DOHH2 (cell line): ENCODE data around the gene TSEN2.
A peak's percentile ranks its signal among the peaks of the same experiment; 100 is the strongest.

Experiments
- H3F3A ChIP-seq: fragments of 200-600 bp; sonication (generic), shearing (Covaris generic); 2 replicates; pipeline ENCODE4 v1.6.0; 2016; ENCODE audit warnings: antibody characterized with exemption, mild to moderate bottlenecking; ENCODE audit not compliant: control insufficient read depth, insufficient read depth
- H3K27ac ChIP-seq: fragments of 200-600 bp; sonication (generic); 2 replicates; pipeline ENCODE4 v1.5.1; 2014; ENCODE audit warnings: low read depth, mild to moderate bottlenecking, low read length, moderate library complexity
- H3K27me3 ChIP-seq: fragments of 200-600 bp; sonication (generic); 2 replicates; pipeline ENCODE4 v1.6.1; 2014; ENCODE audit warnings: mild to moderate bottlenecking, low read length, mixed read lengths; ENCODE audit not compliant: control insufficient read depth
- H3K36me3 ChIP-seq: fragments of 200-600 bp; sonication (generic); 2 replicates; pipeline ENCODE4 v1.6.1; 2014; ENCODE audit warnings: mild to moderate bottlenecking, low read length, moderate library complexity, mixed read lengths; ENCODE audit not compliant: control insufficient read depth
- H3K4me1 ChIP-seq: fragments of 200-600 bp; sonication (generic); 2 replicates; pipeline ENCODE4 v1.6.1; 2014; ENCODE audit warnings: mild to moderate bottlenecking, low read length, mixed read lengths; ENCODE audit not compliant: control insufficient read depth
- H3K4me2 ChIP-seq: fragments of 200-600 bp; sonication (generic); 2 replicates; pipeline ENCODE4 v1.6.0; 2014; ENCODE audit warnings: mild to moderate bottlenecking, low read length, moderate library complexity
- H3K4me3 ChIP-seq: fragments of 200-600 bp; sonication (generic); 2 replicates; pipeline ENCODE4 v1.5.1; 2014; ENCODE audit warnings: mild to moderate bottlenecking, low read length, mixed read lengths
- H3K79me2 ChIP-seq: fragments of 200-600 bp; sonication (generic); 2 replicates; pipeline ENCODE4 v1.6.1; 2014; ENCODE audit warnings: mild to moderate bottlenecking, low read length, mixed read lengths; ENCODE audit not compliant: control insufficient read depth
- H3K9me2 ChIP-seq: fragments of 200-600 bp; sonication (generic); replicated peaks from 2 replicates; pipeline ENCODE4 v1.6.1; 2014; ENCODE audit warnings: mild to moderate bottlenecking, low read length, mixed read lengths; ENCODE audit not compliant: control insufficient read depth
- H3K9me3 ChIP-seq: fragments of 200-600 bp; sonication (generic); 2 replicates; pipeline ENCODE4 v1.6.1; 2014; ENCODE audit warnings: antibody characterized with exemption, low read length, mixed read lengths; ENCODE audit not compliant: control insufficient read depth, insufficient read depth
- H4K20me1 ChIP-seq: fragments of 200-600 bp; sonication (generic); 2 replicates; pipeline ENCODE4 v1.6.0; 2014; ENCODE audit warnings: low read depth, mild to moderate bottlenecking, antibody characterized with exemption, low read length, moderate library complexity; ENCODE audit not compliant: control insufficient read depth, insufficient read depth
- CTCF ChIP-seq: fragments of 200-600 bp; sonication (generic); IDR thresholded peaks from one replicate; pipeline ENCODE4 v1.5.1; 2014; ENCODE audit warnings: antibody characterized with exemption, mild to moderate bottlenecking, low read depth, low read length; ENCODE audit not compliant: poor library complexity, severe bottlenecking
- EZH2phosphoT487 ChIP-seq: fragments of 200-600 bp; sonication (generic); IDR thresholded peaks from 2 replicates; pipeline ENCODE4 v1.6.1; 2017; ENCODE audit warnings: borderline replicate concordance, mild to moderate bottlenecking, antibody characterized with exemption, low read length, moderate library complexity, mixed read lengths

The TSEN2 gene

DNA sequence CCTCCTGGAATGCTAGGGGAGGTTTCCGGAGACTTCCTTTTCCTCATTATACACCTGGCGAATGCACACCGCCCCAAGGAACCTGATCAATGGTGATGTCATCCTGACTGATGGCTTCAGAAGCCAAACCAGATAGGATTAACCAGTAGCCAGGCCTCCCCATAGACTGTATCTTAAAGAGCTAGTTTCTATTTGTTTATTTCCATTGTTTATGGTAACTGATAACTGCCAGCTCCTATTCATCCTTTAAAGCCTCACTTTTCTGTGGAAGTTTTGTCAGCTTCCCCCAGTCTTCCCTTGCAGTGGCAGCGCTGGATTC, 61.2 kb downstream of the TSEN2 start, which contains the start of gene MKRN2OS:
Gene MKRN2OS (minus strand): TSS at position 27 of the 319 bp plus-strand sequence. CDS start 35 bp downstream, outside the sequence.
- H3K9me3 ChIP-seq: no peaks in the 10 kb centered on the region
- no peak within 1 kb of the TSS for H3K4me3 ChIP-seq
- no peaks in the 10 kb centered on the region for H4K20me1 ChIP-seq
- no peaks in the 10 kb centered on the region for H3K79me2 ChIP-seq
- H3K27ac ChIP-seq: no peak within 1 kb of the TSS
- H3K27me3 ChIP-seq: no peaks in the 10 kb centered on the region
- no peaks in the 10 kb centered on the region; the same call in 1 of the 2 replicates for H3K36me3 ChIP-seq
- 0 out of 2 replicates have a peak, but pooled peaks cover 2% of the 10 kb centered on the region for H3F3A ChIP-seq
- TF ChIP-seq EZH2phosphoT487 (no peak), CTCF (no peak)
- H3K4me1 ChIP-seq: no peaks in the 10 kb centered on the region
- no peak within 1 kb of the TSS for H3K4me2 ChIP-seq
- no peaks in the 10 kb centered on the region for H3K9me2 ChIP-seq

DNA sequence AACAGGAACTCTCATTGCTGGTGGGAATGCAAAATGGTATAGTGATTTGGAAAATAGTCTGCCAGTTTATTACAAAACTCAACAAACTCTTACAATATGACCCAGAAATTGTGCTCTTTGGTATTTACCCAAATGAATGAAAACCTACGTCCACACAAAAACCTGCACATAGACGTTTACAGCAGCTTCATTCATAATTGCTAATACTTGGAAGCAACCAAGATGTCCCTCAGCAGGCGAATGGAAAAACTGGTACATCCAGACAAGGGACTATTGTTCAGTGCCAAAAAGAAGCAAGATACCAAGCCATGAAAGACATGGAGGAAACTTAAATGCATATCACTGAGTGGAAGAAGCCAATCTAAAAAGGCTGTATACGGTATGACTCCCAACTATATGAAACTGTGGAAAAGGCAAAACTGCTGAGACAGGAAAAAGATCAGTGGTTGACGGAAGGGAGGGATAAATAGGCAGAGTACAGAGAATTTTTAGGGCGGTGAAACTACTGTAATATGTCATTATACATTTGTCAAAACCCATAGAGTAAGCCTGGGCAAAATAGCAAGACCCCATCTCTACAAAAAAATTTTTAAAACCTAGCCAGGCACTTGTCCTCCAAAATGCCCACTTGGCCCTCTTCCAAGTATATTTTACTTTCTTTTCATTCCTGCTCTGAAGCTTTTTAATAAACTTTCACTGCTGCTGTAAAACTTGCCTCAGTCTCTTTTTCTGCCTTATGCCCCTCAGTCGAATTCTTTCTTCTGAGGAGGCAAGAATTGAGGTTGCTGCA, 65.9 kb downstream of the TSEN2 start:
- no peaks in the 10 kb centered on the region for H4K20me1 ChIP-seq
- peaks cover 8% of the 10 kb centered on the region for H3K27me3 ChIP-seq
- no peak overlapping the region for H3K4me2 ChIP-seq
- no peak overlapping the region for H3K4me3 ChIP-seq
- H3K27ac ChIP-seq: no peak overlapping the region
- no peaks in the 10 kb centered on the region for H3K79me2 ChIP-seq
- no peaks in the 10 kb centered on the region for H3K9me3 ChIP-seq
- H3K9me2 ChIP-seq: no peaks in the 10 kb centered on the region
- TF ChIP-seq EZH2phosphoT487 (no peak), CTCF (no peak)
- H3K36me3 ChIP-seq: no peaks in the 10 kb centered on the region
- H3F3A ChIP-seq: peaks cover 4% of the 10 kb centered on the region; the same call in 1 of the 2 replicates
- no peaks in the 10 kb centered on the region for H3K4me1 ChIP-seq

- Histone ChIP-seq H3K4me1 (peaks cover 20% of the 10 kb centered on the region), H3K27me3 (peaks cover 8% of the 10 kb centered on the region), H3K9me2 (no peaks in the 10 kb centered on the region), H3K36me3 (peaks cover 4% of the 10 kb centered on the region; the same call in 1 of the 2 replicates), H3K4me3 (peak overlapping the region; percentile 77), H3K9me3 (no peaks in the 10 kb centered on the region), H4K20me1 (peaks cover 13% of the 10 kb centered on the region), H3K27ac (no peak overlapping the region), H3K79me2 (peaks cover 21% of the 10 kb centered on the region), H3F3A (peaks cover 4% of the 10 kb centered on the region; the same call in 1 of the 2 replicates), H3K4me2 (peak overlapping the region; percentile 76)
- TF ChIP-seq CTCF (no peak), EZH2phosphoT487 (no peak)
Measured at GRCh38 chr3:12553921-12554391, 69.7 kb downstream of the TSEN2 start.
